ENCODE results near the gene CLEC11A. TPM values are rescaled to one million over a fixed set of nuclear protein-coding genes. Genes with fewer than 3 reads are reported as not detected.
"Not testable (repeated sequence)": the region's sequence is repeated elsewhere in the genome, so short reads cannot be mapped to it uniquely, and the experiment has no call there.

CLEC11A gene
- total RNA-seq, 1 experiment from 2014 or later, result 1.1 TPM

- H3K4me3 Mint-ChIP-seq (ENCODE audit: unreplicated experiment); H3K4me1 ChIP-seq; POLR2A ChIA-PET; DNase-seq; H3K27me3 ChIP-seq (replicated peaks; ENCODE audit: control insufficient read depth, insufficient read depth, low read length); CTCF ChIA-PET; H3K4me3 ChIP-seq (ENCODE audit: low read depth, low read length); H3K36me3 Mint-ChIP-seq (ENCODE audit: insufficient read depth, unreplicated experiment); H3K4me1 Mint-ChIP-seq (ENCODE audit: low read depth, unreplicated experiment); H3K36me3 ChIP-seq (ENCODE audit: control insufficient read depth, insufficient read depth, low read length); H3K9me3 ChIP-seq; BruUV-seq (replicated peaks); H3K27ac Mint-ChIP-seq (ENCODE audit: unreplicated experiment); intact Hi-C loops (cut with micrococcal nuclease; ENCODE audit: unreplicated experiment): not testable (repeated sequence)
- Mint-ChIP-seq H3K27me3 (ENCODE audit: insufficient read depth, unreplicated experiment) (peaks cover 17% of the 10 kb centered on the region), H3K9me3 (ENCODE audit: unreplicated experiment) (peaks cover 11% of the 10 kb centered on the region)
These were observed 35.9 kb downstream of the CLEC11A start for GRCh38 chr19:50759076-50759475.

GRCh38 chr19:50759886-50760285 is 36.7 kb downstream of the CLEC11A start:
- peaks cover 5% of the 10 kb centered on the region for H3K36me3 Mint-ChIP-seq (ENCODE audit: insufficient read depth, unreplicated experiment)
- TF ChIP-seq CTCF (IDR thresholded peaks at IDR 0.05; ENCODE audit: insufficient read depth in 1 of 2, low read depth in 1 of 2, low read length in 1 of 2, severe bottlenecking in 1 of 2, unreplicated experiment in 1 of 2), result no peak
- ChIA-PET CTCF (no interaction called here), POLR2A (no interaction called here)
- intact Hi-C loops (cut with micrococcal nuclease; ENCODE audit: unreplicated experiment), result no loop called here
- no peak overlapping the region for H3K27ac Mint-ChIP-seq (ENCODE audit: unreplicated experiment)
- peaks cover 15% of the 10 kb centered on the region for H3K27me3 Mint-ChIP-seq (ENCODE audit: insufficient read depth, unreplicated experiment)
- H3K36me3 ChIP-seq (ENCODE audit: control insufficient read depth, insufficient read depth, low read length), result no peaks in the 10 kb centered on the region
- no peaks in the 10 kb centered on the region for H3K4me1 ChIP-seq
- DNase-seq, result peak in 1 of 2 experiments; percentile 38
- no TSS peak for BruUV-seq (replicated peaks)
- no peak overlapping the region for H3K4me3 ChIP-seq (ENCODE audit: low read depth, low read length)
- H3K9me3 ChIP-seq, result no peaks in the 10 kb centered on the region
- H3K27me3 ChIP-seq (replicated peaks; ENCODE audit: control insufficient read depth, insufficient read depth, low read length), result no peaks in the 10 kb centered on the region
- peaks cover 11% of the 10 kb centered on the region for H3K9me3 Mint-ChIP-seq (ENCODE audit: unreplicated experiment)
- no peak overlapping the region for H3K4me3 Mint-ChIP-seq (ENCODE audit: unreplicated experiment)
- H3K4me1 Mint-ChIP-seq (ENCODE audit: low read depth, unreplicated experiment), result no peaks in the 10 kb centered on the region

GRCh38 chr19:50761501-50761900 is 38.3 kb downstream of the CLEC11A start:
- DNase-seq; H3K27ac Mint-ChIP-seq (ENCODE audit: unreplicated experiment); H3K4me1 ChIP-seq; H3K36me3 Mint-ChIP-seq (ENCODE audit: insufficient read depth, unreplicated experiment); BruUV-seq (replicated peaks); intact Hi-C loops (cut with micrococcal nuclease; ENCODE audit: unreplicated experiment); POLR2A ChIA-PET; CTCF ChIA-PET; H3K4me3 ChIP-seq (ENCODE audit: low read depth, low read length); H3K36me3 ChIP-seq (ENCODE audit: control insufficient read depth, insufficient read depth, low read length); H3K27me3 ChIP-seq (replicated peaks; ENCODE audit: control insufficient read depth, insufficient read depth, low read length); H3K9me3 ChIP-seq; H3K4me3 Mint-ChIP-seq (ENCODE audit: unreplicated experiment); H3K4me1 Mint-ChIP-seq (ENCODE audit: low read depth, unreplicated experiment): not testable (repeated sequence)
- H3K27me3 Mint-ChIP-seq (ENCODE audit: insufficient read depth, unreplicated experiment), result peaks cover 10% of the 10 kb centered on the region
- H3K9me3 Mint-ChIP-seq (ENCODE audit: unreplicated experiment), result peaks cover 11% of the 10 kb centered on the region

GRCh38 chr19:50763521-50763920 is 40.4 kb downstream of the CLEC11A start:
- H3K27ac Mint-ChIP-seq (ENCODE audit: unreplicated experiment); CTCF ChIA-PET: not testable (repeated sequence)

More at GRCh38 chr19:50763521-50763920, 40.4 kb downstream of the CLEC11A start:
- H3K9me3 ChIP-seq; H3K4me1 ChIP-seq; H3K27me3 ChIP-seq (replicated peaks; ENCODE audit: control insufficient read depth, insufficient read depth, low read length); H3K4me3 Mint-ChIP-seq (ENCODE audit: unreplicated experiment); DNase-seq; BruUV-seq (replicated peaks); POLR2A ChIA-PET; H3K4me3 ChIP-seq (ENCODE audit: low read depth, low read length); H3K36me3 ChIP-seq (ENCODE audit: control insufficient read depth, insufficient read depth, low read length); intact Hi-C loops (cut with micrococcal nuclease; ENCODE audit: unreplicated experiment); H3K36me3 Mint-ChIP-seq (ENCODE audit: insufficient read depth, unreplicated experiment); H3K4me1 Mint-ChIP-seq (ENCODE audit: low read depth, unreplicated experiment); H3K27me3 Mint-ChIP-seq (ENCODE audit: insufficient read depth, unreplicated experiment): not testable (repeated sequence)
- peaks cover 11% of the 10 kb centered on the region for H3K9me3 Mint-ChIP-seq (ENCODE audit: unreplicated experiment)
